ENCODE results near the gene EPHX1. TPM values are rescaled to one million over a fixed set of nuclear protein-coding genes. Genes with fewer than 3 reads are reported as not detected.
A peak's percentile ranks its signal among the peaks of the same experiment; 100 is the strongest.

EPHX1 gene
- total and polyA plus RNA-seq, 10 of the 15 experiments (the other 5 are each of a cell fraction or from before 2014, with no cell fraction given), result 0.33 to 2.9 (median 0.78) TPM; not detected in 2

DNA sequence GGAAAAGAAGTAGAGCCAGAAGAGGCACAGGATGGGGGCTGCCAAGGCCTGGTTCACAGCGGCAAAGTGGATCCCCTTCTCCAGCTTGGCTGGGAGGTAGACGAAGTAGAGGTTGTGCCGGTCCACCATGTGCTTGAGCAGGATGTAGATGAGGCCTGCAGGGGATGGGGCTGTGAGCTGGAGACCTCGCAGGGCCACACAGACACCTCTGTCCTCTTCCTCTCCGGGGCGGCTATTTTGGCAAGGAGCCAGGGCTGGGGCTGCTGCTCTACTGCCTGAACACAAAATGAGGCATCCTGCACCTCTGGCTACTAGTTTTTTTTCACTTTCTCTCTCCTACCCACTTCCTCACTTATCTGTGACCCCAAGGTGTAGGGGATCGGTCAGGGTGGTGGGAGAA is 40.0 kb downstream of the EPHX1 start:
- H3K4me1 ChIP-seq (ENCODE audit: control insufficient read depth, insufficient read depth, low read length), result peaks cover 53% of the 10 kb centered on the region

DNA sequence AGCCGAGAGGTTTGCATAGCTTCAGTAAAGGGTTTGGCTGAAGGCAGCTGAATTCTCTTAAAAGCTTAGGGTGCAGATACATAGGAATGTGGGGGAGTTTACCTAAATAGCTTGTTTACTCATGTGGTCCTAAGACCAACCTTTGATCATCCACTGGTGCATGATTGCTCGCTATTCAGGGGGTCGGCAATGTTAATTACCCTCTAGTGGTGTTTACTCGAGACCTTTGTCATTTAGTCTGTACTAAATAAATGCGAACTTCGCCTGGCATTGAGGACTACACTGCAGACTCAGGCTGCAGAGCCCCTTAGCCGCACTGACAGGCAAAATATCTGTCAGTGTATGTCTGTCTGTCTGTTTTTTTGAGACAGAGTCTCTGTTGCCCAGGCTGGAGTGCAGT is 40.4 kb downstream of the EPHX1 start:
- no peaks in the 10 kb centered on the region for H4K20me1 ChIP-seq (ENCODE audit: control insufficient read depth, insufficient read depth)
- SMC1A ChIA-PET (ENCODE audit: uncharacterized antibody, unreplicated experiment), result interaction anchor here (0.6 to 3.2 kb wide), 4 partner anchors 32 to 336 kb away, joined by 3 to 9 read pairs (median 6); partner anchors contain the start of genes SRP9 and TMEM63A
- no peak overlapping the region for H3K4me3 ChIP-seq
- H2AFZ ChIP-seq (ENCODE audit: control insufficient read depth, low read depth, low read length), result no peak overlapping the region
- H3K27me3 ChIP-seq (replicated peaks in 1 of 2; ENCODE audit: control insufficient read depth in 2 of 2, insufficient read depth in 2 of 2, low read length in 1 of 2), result no peaks in the 10 kb centered on the region
- peaks cover 2 to 21% of the 10 kb centered on the region in 2 experiments; a peak in 3 of 4 replicates for H3K36me3 ChIP-seq (ENCODE audit: control insufficient read depth in 2 of 2, insufficient read depth in 2 of 2, low read length in 1 of 2)
- no peaks in the 10 kb centered on the region for H3K9me3 ChIP-seq (replicated peaks; ENCODE audit: control insufficient read depth, insufficient read depth, low read length)
- in situ Hi-C loops (cut with MboI) (no loop called here), intact Hi-C loops (cut with micrococcal nuclease; ENCODE audit: unreplicated experiment) (loop anchor here (5.0 kb wide), 1 partner anchor 62 kb away; no protein-coding TSS in a partner anchor)
- RAD21 ChIA-PET (ENCODE audit: unreplicated experiment), result interaction anchor here (1.6 to 2.9 kb wide), 2 partner anchors 32 to 72 kb away, joined by 3 to 13 read pairs; partner anchors contain the start of gene TMEM63A
- CTCF ChIA-PET, result interaction anchor here (0.7 to 1.9 kb wide), 4 partner anchors 32 to 73 kb away, joined by 3 to 5 read pairs (median 4); partner anchors contain the start of genes SRP9 and TMEM63A
- ATAC-seq (no peak), FAIRE-seq (no peak), DNase-seq (ENCODE audit: low read depth, low spot score) (no peak)
- peaks cover 53% of the 10 kb centered on the region for H3K4me1 ChIP-seq (ENCODE audit: control insufficient read depth, insufficient read depth, low read length)
- H3K27ac ChIP-seq (ENCODE audit: control insufficient read depth, insufficient read depth), result no peak overlapping the region
- H3K9ac ChIP-seq (ENCODE audit: control insufficient read depth, insufficient read depth, low read length), result no peak overlapping the region
- no peaks in the 10 kb centered on the region for H3K79me2 ChIP-seq (ENCODE audit: control insufficient read depth, insufficient read depth, low read length)
- WGBS (ENCODE audit: insufficient coverage, insufficient replicate concordance, low lambda C conversion rate, missing lambda C conversion rate), result 99% methylated on average over 7 of the region's 7 CpGs
- BruUV-seq (replicated peaks), result no TSS peak
- no peak overlapping the region for H3K4me2 ChIP-seq (ENCODE audit: control insufficient read depth, insufficient read depth)
- POLR2A ChIA-PET, result interaction anchor here (0.5 kb wide), 1 partner anchor 8 kb away, joined by 3 read pairs; no protein-coding TSS in a partner anchor
- TF ChIP-seq HCFC1 (IDR thresholded peaks at IDR 0.05; ENCODE audit: low read length) (no peak), BHLHE40 (IDR thresholded peaks at IDR 0.05; ENCODE audit: borderline replicate concordance in 1 of 2, low read depth in 2 of 2, low read length in 1 of 2) (no peak), YBX1 (IDR thresholded peaks at IDR 0.05) (no peak), NBN (IDR thresholded peaks at IDR 0.05) (no peak), FOXM1 (IDR thresholded peaks at IDR 0.05; ENCODE audit: low read depth, low read length) (no peak), POLR2AphosphoS5 (IDR thresholded peaks at IDR 0.05; ENCODE audit: low read length) (no peak)
- TF ChIP-seq, protein P1, sequence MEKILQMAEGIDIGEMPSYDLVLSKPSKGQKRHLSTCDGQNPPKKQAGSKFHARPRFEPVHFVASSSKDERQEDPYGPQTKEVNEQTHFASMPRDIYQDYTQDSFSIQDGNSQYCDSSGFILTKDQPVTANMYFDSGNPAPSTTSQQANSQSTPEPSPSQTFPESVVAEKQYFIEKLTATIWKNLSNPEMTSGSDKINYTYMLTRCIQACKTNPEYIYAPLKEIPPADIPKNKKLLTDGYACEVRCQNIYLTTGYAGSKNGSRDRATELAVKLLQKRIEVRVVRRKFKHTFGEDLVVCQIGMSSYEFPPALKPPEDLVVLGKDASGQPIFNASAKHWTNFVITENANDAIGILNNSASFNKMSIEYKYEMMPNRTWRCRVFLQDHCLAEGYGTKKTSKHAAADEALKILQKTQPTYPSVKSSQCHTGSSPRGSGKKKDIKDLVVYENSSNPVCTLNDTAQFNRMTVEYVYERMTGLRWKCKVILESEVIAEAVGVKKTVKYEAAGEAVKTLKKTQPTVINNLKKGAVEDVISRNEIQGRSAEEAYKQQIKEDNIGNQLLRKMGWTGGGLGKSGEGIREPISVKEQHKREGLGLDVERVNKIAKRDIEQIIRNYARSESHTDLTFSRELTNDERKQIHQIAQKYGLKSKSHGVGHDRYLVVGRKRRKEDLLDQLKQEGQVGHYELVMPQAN (conservative IDR thresholded peaks at IDR 0.05), result no peak

More for the DNA sequence above, 40.0 kb downstream of the EPHX1 start:
- ATAC-seq (no peak), DNase-seq (ENCODE audit: low read depth, low spot score) (no peak), FAIRE-seq (no peak)
- Histone ChIP-seq H3K9me3 (replicated peaks; ENCODE audit: control insufficient read depth, insufficient read depth, low read length) (no peaks in the 10 kb centered on the region), H3K79me2 (ENCODE audit: control insufficient read depth, insufficient read depth, low read length) (no peaks in the 10 kb centered on the region), H3K36me3 (ENCODE audit: control insufficient read depth in 2 of 2, insufficient read depth in 2 of 2, low read length in 1 of 2) (peaks cover 2 to 16% of the 10 kb centered on the region in 2 experiments; a peak in 3 of 4 replicates), H2AFZ (ENCODE audit: control insufficient read depth, low read depth, low read length) (no peak overlapping the region), H4K20me1 (ENCODE audit: control insufficient read depth, insufficient read depth) (no peaks in the 10 kb centered on the region), H3K27ac (ENCODE audit: control insufficient read depth, insufficient read depth) (peak overlapping the region; percentile 77), H3K9ac (ENCODE audit: control insufficient read depth, insufficient read depth, low read length) (no peak overlapping the region), H3K27me3 (replicated peaks in 1 of 2; ENCODE audit: control insufficient read depth in 2 of 2, insufficient read depth in 2 of 2, low read length in 1 of 2) (no peaks in the 10 kb centered on the region), H3K4me2 (ENCODE audit: control insufficient read depth, insufficient read depth) (no peak overlapping the region), H3K4me3 (no peak overlapping the region)
- RAD21 ChIA-PET (ENCODE audit: unreplicated experiment), result interaction anchor here (1.6 to 2.9 kb wide), 2 partner anchors 32 to 72 kb away, joined by 3 to 13 read pairs; partner anchors contain the start of gene TMEM63A
- in situ Hi-C loops (cut with MboI) (no loop called here), intact Hi-C loops (cut with micrococcal nuclease; ENCODE audit: unreplicated experiment) (loop anchor here (5.0 to 10.0 kb wide), 3 partner anchors 62 to 375 kb away; no protein-coding TSS in a partner anchor)
- no TSS peak for BruUV-seq (replicated peaks)
- CTCF ChIA-PET, result interaction anchor here (0.7 to 1.9 kb wide), 4 partner anchors 33 to 72 kb away, joined by 3 to 5 read pairs (median 4); partner anchors contain the start of genes SRP9 and TMEM63A
- no peak for TF ChIP-seq FOXM1 (IDR thresholded peaks at IDR 0.05; ENCODE audit: low read depth, low read length)
- TF ChIP-seq, protein P2, sequence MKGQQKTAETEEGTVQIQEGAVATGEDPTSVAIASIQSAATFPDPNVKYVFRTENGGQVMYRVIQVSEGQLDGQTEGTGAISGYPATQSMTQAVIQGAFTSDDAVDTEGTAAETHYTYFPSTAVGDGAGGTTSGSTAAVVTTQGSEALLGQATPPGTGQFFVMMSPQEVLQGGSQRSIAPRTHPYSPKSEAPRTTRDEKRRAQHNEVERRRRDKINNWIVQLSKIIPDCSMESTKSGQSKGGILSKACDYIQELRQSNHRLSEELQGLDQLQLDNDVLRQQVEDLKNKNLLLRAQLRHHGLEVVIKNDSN (IDR thresholded peaks at IDR 0.05; ENCODE audit: borderline replicate concordance, extremely low read length, insufficient read depth, low read depth, low read length), result no peak
- TF ChIP-seq SMAD1 (IDR thresholded peaks at IDR 0.05; ENCODE audit: low read depth, partially characterized antibody), result peak; percentile 90
- TF ChIP-seq RUNX3 (IDR thresholded peaks at IDR 0.05; ENCODE audit: low read length), result no peak
- TF ChIP-seq SPI1 (IDR thresholded peaks at IDR 0.05; ENCODE audit: borderline replicate concordance, insufficient read depth, low read depth, low read length), result 0 out of 2 replicates have a peak, but pooled peaks have one; percentile 47
- TF ChIP-seq GATAD2B (conservative IDR thresholded peaks at IDR 0.05; ENCODE audit: low read depth), result no peak
- POLR2A ChIA-PET, result interaction anchor here (0.5 to 2.0 kb wide), 2 partner anchors 9 to 33 kb away, joined by 3 to 8 read pairs; partner anchors contain the start of gene TMEM63A
- 95% methylated on average over 7 of the region's 7 CpGs for WGBS (ENCODE audit: insufficient coverage, insufficient replicate concordance, low lambda C conversion rate, missing lambda C conversion rate)
- SMC1A ChIA-PET (ENCODE audit: uncharacterized antibody, unreplicated experiment), result interaction anchor here (1.9 to 3.2 kb wide), 2 partner anchors 32 to 72 kb away, joined by 8 to 9 read pairs; partner anchors contain the start of genes SRP9 and TMEM63A
